GM19468 (cell line): Measurements from ENCODE around the gene PEX11A.

Experiments used
- ATAC-seq: cut with Tn5 transposase; IDR thresholded peaks from one replicate; pipeline ENCODE4 v1.9.1; 2021; ENCODE audit warnings: mild to moderate bottlenecking, moderate library complexity, moderate number of reproducible peaks; ENCODE audit not compliant: unreplicated experiment; ENCODE audit errors: extremely low read depth

Gene PEX11A

GRCh38 chr15:89677381-89677780 lies 13.2 kb downstream of the PEX11A start:
- ATAC-seq, result no peak

DNA sequence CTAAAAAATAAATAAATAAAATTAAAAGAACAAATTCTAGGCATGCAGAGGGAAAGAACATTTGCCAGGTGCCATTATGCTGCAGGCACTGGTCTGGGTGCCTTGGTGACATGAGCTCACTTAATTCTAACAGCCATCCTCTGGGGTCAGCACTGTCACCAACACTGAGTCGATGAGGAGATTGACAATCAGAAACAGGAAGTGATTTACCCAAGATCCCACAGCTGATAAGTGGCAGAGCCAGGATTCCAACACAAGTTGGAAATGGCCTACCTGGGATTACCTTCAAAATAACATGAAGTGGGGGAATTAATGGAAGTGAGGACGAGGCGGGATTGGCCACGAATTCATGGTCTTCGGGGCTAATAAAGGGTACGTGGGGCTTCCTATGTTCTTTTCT lies 14.9 kb downstream of the PEX11A start:
- no peak for ATAC-seq

GRCh38 chr15:89674526-89674925 lies 16.0 kb downstream of the PEX11A start:
- ATAC-seq, result no peak

DNA sequence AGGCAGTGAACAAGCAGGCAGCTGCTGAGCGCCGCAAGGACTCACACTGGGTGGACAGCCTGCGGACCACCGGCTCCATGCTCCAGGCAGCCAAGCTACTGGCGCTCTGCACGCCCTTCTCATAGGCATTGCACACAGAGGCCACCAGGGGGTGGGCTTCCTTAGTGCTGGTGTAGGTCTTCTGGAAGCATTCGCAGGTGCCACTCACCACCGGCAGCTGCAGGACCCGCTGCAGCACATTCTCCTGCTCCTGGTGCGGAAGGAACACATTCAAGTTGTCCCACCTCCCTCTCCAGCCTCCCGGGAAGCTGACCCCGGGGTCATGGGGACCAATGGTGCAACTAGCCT lies 17.4 kb downstream of the PEX11A start:
- no peak for ATAC-seq

GRCh38 chr15:89672221-89673164 lies 18.1 kb downstream of the PEX11A start:
- no peak for ATAC-seq

GRCh38 chr15:89671687-89672086 lies 18.9 kb downstream of the PEX11A start:
- no peak for ATAC-seq

GRCh38 chr15:89670971-89671560 lies 19.5 kb downstream of the PEX11A start:
- ATAC-seq, result no peak

GRCh38 chr15:89669941-89670340 lies 20.6 kb downstream of the PEX11A start:
- no peak for ATAC-seq

- ATAC-seq, result no peak
Measured at GRCh38 chr15:89669309-89669865, 21.2 kb downstream of the PEX11A start.

GRCh38 chr15:89668171-89668570 lies 22.4 kb downstream of the PEX11A start:
- ATAC-seq, result no peak

DNA sequence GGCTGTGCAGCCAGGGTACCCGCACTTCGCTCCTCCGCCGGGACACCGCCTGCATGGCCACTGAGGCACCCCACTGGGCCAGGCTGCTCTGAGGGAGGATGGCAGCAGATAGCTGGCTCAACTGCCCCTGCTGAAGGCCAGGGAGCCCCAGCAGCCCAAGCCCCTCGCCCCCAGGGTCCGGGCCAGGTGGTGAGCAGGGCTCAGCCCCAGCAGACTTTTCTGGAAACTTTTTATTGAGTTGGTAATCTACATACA lies 22.9 kb downstream of the PEX11A start:
- no peak for ATAC-seq

DNA sequence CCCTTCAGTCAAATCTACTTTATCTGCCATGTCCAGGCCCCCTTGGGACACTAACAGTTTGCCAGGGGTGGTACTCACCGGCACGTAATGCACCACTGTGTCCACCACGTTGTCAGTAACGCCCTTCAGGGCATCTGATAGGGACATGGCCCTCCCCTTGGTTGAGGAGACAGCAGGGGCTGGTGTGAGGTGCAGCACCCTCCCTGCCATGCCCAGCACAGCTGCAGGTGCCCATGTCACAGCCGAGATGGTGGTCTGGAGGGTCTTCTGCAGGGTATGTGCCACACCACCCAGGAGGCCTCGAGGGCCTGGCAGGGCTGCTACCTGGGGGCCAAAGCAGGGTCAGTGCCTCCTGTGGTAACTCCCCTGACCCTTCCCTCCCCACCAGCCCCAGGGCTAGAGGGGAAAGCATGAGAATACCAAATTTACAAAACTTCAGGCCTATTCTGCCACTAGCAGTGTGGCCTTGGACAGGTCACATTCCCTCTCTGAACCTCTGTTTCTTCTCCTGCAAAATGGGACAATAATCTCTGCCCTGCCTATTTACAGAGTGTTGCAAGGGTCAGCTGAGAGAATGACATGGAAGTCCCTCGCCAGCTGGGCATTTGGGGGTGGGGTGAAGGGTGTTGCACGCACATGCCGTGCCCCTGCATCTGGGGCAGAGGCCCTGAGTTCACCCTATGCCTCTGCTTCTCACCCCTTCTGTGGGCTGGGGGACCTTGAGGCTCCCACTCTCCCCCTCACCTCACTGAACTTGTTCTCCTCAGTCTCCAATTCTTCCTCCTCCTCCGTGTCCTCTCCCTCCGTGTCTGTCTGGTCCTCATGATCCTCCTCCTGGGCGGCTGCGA lies 23.5 kb downstream of the PEX11A start:
- ATAC-seq, result no peak

DNA sequence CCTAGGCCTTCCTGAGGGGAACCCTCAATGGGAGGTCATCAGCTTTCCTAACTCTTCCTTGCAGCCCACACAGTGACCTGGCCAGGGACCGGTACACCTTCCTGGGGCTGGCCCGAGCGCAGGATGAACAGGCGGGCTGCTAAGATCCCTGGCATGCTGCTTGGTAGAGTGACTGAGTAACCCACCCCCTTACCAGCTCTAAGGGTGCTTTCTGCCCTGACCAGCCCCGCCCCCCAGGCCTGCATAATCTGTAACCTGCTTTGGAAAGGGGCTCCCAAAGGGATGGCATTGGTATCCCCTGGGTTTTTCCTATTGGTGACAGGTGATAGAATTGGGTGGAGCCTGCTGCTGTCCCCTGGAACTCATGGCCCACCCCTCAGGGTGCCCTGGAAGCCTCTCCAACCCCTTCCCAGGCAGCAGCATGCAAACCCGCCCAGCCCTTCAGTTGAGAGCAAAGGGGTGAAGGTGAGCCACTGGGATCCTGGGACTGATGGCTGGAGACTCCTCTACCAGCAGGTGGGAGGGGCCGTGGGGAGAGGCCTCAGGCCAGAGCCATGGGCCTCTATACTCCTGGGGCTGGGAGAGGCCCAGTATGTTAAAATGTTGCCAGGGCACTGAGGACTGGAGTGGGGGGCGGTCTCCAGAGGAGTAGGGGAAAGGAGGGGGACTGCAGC lies 24.2 kb downstream of the PEX11A start:
- no peak for ATAC-seq

GRCh38 chr15:89665449-89666181 lies 24.9 kb downstream of the PEX11A start:
- no peak for ATAC-seq

DNA sequence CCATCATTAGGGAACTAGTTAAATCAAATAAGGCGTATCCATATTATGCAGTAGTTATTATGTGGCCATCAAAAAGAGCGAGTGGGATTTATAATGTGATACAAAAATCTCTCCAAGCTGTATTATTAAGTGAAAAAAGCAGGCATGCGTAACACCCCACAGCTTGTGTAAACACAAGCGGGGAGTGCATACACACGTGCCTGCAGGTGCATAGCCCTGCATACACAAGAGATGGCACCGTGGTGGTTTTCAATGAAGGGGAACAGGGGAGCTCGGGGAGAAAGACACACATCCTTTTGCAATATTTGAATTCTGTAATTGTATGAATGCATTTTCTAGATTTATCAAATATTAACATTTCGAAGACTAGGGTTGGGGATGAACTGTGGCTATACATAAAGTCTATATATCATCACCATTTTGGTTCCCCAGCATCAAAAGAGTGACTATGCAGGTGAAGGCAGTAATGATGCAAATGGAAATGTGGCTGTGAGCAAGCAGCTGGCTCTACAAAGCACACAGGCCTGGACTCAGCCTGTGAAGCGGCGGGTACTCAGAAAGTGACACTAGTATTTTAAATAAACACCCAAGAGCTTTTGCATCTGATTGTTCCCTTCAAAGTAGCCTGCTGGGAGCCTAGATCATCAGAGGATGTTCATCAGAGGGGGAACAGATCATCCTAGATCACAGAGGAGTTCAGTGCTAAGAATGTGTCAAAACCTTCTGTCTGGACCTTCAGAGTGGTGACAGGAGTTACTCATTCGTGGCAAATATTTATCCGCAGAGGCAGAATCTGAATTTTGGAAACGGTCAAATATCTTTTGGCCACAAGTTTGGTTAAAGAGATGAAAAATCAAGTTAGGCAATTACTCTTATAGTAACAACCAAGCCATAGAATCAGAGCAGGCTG lies 25.9 kb downstream of the PEX11A start:
- no peak for ATAC-seq

DNA sequence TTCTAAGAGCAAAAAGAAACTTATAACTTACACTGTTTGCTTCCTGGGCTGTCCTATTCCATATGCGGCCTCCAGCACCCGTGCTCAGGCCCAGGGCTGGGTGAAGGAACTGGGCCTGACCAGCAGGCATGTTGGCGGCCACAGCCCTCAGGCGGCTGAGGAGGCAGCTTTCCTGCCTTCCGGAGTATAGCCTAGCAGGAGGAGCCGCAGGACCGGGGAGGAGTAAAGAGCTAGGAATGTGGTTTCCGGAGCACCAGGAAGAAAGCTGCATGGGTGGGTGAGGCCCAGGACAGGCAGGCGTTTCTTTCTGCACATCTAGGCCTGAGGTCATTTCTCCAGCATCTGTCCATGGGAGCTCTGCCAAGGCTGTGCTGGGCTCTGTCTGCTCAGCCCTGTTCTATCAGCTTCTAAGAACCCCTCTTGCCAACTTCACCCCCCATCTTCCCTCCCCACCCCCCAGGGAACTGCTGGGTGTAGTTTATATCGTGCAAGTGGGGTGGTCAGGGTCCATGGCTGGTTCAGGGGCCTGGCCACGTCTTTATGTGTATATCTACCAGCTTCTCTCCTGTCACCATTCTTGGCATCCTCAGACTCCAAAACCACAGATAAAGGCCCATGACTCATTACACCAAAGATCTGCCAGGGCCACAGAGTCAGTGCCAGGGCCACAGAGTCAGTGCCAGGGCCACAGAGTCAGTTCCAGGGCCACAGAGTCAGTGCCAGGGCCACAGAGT lies 27.5 kb downstream of the PEX11A start:
- no peak for ATAC-seq

- ATAC-seq, result no peak
Measured at GRCh38 chr15:89660556-89660955, 30.0 kb downstream of the PEX11A start.

DNA sequence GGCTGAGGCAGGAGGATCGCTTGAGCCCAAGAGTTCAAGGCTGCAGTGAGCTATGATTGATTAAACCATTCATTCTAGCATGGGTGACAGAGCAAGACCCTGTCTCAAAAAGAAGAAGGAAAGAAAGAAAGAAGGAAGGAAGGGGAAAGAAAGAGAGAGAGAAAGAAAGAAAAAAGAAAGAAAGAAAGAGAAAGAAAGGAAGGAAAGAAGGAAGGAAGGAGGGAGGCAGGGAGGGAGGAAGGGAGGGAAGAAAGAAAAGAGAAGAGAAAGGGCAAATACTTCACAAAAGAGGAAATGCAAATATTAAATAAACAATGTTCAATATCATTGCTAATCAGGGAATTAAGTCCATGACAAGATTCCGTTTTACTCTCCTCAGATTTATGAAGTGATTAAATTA lies 31.3 kb downstream of the PEX11A start:
- ATAC-seq, result no peak
